HUES64 (cell line): ENCODE results near the gene DGKI. TPM values are rescaled to one million over a fixed set of nuclear protein-coding genes. Genes with fewer than 3 reads are reported as not detected.
A peak's percentile ranks its signal among the peaks of the same experiment; 100 is the strongest.

Experiments used
- H3K27ac ChIP-seq: 2 replicates; pipeline ENCODE4 v1.7.0; 2013; ENCODE audit warnings: low read depth, low read length, inconsistent platforms
- H3K27me3 ChIP-seq: 2 replicates; pipeline ENCODE4 v1.6.1; 2013; ENCODE audit warnings: mild to moderate bottlenecking, low read length; ENCODE audit not compliant: insufficient read depth
- H3K36me3 ChIP-seq: 2 replicates; pipeline ENCODE4 v1.6.1; 2013; ENCODE audit warnings: mild to moderate bottlenecking, low read length; ENCODE audit not compliant: insufficient read depth
- H3K4me1 ChIP-seq: 2 replicates; pipeline ENCODE4 v1.6.1; 2013; ENCODE audit warnings: mild to moderate bottlenecking, low read length, moderate library complexity; ENCODE audit not compliant: insufficient read depth
- H3K4me3 ChIP-seq: 2 replicates; pipeline ENCODE4 v1.5.1; 2013; ENCODE audit warnings: mild to moderate bottlenecking, low read length, moderate library complexity
- H3K9ac ChIP-seq: 2 replicates; pipeline ENCODE4 v1.6.1; 2013; ENCODE audit warnings: mild to moderate bottlenecking, low read depth, low read length
- H3K9me3 ChIP-seq: 2 replicates; pipeline ENCODE4 v1.6.1; 2013; ENCODE audit warnings: low read depth, low read length; ENCODE audit not compliant: insufficient read depth
- WGBS: fragments of 150-250, 120-280 bp; methylation state at CpG from one replicate; pipeline ENCODE4 v1.1.7; 2013; ENCODE audit warnings: missing lambda C conversion rate; 5-methylcytosine and 5-hydroxymethylcytosine counted together
- polyA plus RNA-seq, 2 experiments: library from polyadenylated mRNA; stranded (reverse); fragments of 50-300 nt; gene quantifications; one replicate each; pipeline ENCODE4 v1.2.3, GENCODE V29; 2013

The DGKI gene
- 0.75 TPM for polyA plus RNA-seq (2013, experiment 1 of 2)
- polyA plus RNA-seq (2013, experiment 2 of 2), result 1.1 TPM

DNA sequence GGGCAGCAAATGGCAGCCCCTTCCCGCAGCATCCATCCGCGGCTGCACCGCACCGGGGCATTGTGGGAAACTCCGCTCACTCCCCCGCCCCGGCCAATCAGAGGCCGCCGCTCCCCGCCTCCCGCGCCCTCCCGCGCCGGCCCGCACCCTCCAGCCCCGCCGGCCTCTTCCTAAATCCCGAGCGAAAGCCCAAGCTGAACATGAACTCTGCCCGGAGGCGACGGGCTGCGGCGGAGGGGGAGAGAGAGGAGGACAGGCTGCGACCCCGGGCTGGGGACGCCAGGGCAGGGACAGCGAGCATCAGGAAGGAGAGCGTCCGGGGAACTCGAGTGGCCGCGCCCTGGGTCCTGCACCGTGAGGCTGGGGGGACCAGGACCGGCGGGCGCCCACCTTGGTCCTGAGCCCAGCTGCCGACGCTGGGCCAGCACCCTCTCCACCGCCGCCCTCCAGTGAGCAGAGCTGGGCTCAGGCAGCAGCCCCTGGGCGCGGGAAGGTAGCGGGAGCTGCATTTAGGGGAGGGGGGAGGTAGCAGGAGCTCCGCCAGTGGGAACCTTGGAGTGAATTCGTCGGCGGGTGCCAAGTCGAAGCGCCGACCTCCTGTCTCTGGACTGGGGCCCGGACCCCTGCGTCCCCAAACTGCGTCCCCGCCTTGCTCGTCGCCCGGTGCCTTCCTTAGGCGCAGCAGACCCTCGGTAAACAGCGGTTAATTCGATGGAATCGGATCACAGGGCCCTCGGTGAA, at the start of gene DGKI:
DGKI (minus strand) TSS at position 148 of the 741 bp plus-strand sequence.
- H3K27me3 ChIP-seq, result peaks cover 61% of the 10 kb centered on the region
- H3K4me3 ChIP-seq, result peak within 1 kb of the TSS; percentile 55
- under 1% methylated on average over 66 of the region's 66 CpGs for WGBS
- H3K9me3 ChIP-seq, result no peaks in the 10 kb centered on the region
- H3K36me3 ChIP-seq, result no peaks in the 10 kb centered on the region
- no peak within 1 kb of the TSS for H3K9ac ChIP-seq
- H3K4me1 ChIP-seq, result peaks cover 15% of the 10 kb centered on the region
- no peak within 1 kb of the TSS for H3K27ac ChIP-seq

DNA sequence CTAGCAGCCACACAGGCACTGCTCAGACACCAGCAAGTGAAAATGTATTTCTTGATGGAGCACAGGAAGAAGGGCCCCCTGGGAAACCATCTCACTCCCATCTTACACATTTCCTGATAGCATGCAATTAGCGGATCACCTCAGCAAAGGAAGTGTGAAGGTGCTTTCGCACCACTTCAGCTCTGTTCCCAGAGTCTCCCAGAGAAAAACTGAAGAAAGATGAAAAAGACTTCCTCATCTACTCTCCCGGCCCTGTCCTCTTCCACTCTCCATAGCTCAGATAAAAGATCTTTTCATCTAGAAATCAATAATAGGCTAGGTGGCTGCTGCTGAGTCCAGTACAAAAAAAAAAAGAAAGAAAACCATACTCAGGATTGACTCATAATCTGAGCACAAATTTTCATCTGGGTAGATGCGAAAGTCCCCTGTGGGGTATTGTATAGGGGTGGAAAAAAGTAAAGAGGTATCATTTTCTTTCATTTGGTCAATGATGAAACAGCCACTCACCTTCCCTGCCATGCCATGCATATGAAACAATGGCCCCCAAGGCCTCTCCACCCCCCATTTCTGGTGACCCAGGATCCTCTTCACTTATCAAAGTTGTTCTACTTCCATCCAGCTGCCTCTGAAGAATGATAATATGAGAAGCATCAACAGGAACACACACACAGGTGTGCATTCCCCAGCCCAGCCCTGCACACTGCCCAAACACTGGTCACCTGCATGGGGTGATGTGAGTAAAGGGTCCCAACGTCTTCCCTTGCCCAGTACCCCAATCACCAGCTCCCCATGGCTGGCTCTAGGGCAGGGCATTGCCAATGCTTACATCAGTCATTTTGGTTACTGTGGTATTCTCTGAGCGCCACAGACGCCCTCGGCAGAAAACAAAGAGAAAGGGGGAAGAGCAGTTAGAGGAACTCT, 48.8 kb upstream of the DGKI start:
- Histone ChIP-seq H3K9ac (no peak overlapping the region), H3K27ac (no peak overlapping the region), H3K4me1 (peaks cover 11% of the 10 kb centered on the region), H3K36me3 (peaks cover 75% of the 10 kb centered on the region), H3K27me3 (no peaks in the 10 kb centered on the region), H3K9me3 (no peaks in the 10 kb centered on the region), H3K4me3 (no peak overlapping the region)
- 82% methylated on average over 8 of the region's 8 CpGs for WGBS

DNA sequence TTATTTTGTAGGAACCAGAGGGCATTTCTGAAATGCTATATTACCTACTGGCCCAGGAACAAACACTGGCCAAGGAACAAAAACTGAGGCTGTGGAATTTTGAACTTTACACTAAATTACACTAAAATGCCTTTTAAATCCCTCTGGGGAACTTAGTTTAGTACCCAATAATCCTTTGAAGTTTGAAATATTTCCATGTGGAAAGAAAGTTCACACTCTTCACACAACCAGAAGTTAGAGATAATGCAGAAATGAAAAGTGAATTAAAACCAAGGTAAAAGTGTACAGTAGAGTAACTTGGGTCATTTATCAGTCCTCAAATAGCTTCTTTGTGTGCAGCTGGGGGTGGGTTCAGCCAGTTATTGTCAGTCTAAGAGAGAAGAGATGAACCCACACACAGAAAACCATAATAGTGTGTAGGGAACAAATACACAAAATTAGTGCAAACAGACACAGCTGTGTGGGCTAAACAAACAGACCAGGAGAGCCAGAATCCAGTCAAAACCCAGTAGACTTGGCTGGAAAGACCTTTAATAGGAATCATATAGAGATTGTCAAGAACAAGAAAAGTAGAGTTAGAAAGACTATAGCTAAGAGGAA, 46.5 kb upstream of the DGKI start:
- Histone ChIP-seq H3K27ac (no peak overlapping the region), H3K4me1 (no peaks in the 10 kb centered on the region), H3K9ac (no peak overlapping the region), H3K4me3 (no peak overlapping the region), H3K9me3 (no peaks in the 10 kb centered on the region), H3K36me3 (peaks cover 71% of the 10 kb centered on the region), H3K27me3 (no peaks in the 10 kb centered on the region)

DNA sequence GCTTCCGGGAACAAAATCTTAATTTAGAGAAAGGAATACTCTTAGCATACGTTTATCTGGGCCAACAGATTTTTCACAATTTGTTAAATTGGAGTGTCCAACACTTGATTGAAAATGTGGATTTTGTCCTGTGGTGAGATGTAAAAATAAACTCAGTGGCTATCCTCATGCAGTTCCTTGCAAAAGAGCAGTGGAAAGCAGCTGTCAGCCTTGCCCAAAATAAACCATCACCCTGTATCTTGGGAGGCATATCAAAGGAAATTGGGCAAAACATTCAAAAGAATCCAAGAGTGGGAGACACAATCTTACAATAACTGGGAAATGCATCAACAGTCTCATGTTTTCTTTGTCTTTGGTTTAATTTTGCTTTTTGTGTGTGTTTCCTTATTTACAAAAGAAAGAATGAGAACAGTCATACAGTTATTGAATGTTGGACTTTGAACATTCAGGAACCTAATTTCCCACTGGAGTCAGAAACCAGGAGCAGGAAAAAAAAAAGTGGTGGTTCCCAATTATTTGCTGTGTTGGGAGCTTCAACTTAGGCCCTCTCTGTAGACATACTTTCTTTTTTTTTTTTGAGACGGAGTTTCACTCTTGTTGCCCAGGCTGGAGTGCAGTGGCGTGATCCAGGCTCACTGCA, 44.4 kb upstream of the DGKI start:
- H3K4me1 ChIP-seq, result peaks cover 11% of the 10 kb centered on the region
- WGBS, result 97% methylated on average over 4 of the region's 4 CpGs
- H3K4me3 ChIP-seq, result no peak overlapping the region
- H3K9me3 ChIP-seq, result no peaks in the 10 kb centered on the region
- H3K27me3 ChIP-seq, result no peaks in the 10 kb centered on the region
- no peak overlapping the region for H3K27ac ChIP-seq
- H3K36me3 ChIP-seq, result peaks cover 53% of the 10 kb centered on the region
- no peak overlapping the region for H3K9ac ChIP-seq

DNA sequence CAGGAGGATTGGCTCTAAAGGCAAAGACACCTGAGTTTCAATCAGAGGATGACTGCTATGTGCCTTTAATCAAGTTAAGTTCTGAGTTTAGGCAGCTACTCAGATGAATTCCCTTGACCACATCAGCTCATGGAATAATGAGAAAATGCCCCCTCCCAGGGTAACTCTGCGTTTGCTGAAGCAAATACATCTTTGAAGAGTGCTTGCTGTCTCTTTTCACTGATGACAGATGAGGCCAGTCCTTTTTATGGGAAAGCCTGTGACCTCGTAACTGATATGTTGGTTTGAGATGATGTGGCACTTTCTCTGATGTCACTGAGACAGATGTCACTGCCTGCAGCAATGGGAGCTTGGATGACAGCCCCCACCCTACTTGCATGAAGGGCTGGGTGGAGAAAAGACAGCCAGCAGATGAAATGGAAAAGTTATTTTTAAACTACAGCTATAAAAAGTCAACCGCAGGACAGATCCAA, 43.7 kb upstream of the DGKI start:
- no peaks in the 10 kb centered on the region for H3K9me3 ChIP-seq
- H3K27ac ChIP-seq, result no peak overlapping the region
- no peak overlapping the region for H3K9ac ChIP-seq
- no peaks in the 10 kb centered on the region for H3K27me3 ChIP-seq
- H3K36me3 ChIP-seq, result peaks cover 49% of the 10 kb centered on the region
- no peak overlapping the region for H3K4me3 ChIP-seq
- 96% methylated on average over 2 of the region's 3 CpGs for WGBS
- peaks cover 17% of the 10 kb centered on the region for H3K4me1 ChIP-seq

DNA sequence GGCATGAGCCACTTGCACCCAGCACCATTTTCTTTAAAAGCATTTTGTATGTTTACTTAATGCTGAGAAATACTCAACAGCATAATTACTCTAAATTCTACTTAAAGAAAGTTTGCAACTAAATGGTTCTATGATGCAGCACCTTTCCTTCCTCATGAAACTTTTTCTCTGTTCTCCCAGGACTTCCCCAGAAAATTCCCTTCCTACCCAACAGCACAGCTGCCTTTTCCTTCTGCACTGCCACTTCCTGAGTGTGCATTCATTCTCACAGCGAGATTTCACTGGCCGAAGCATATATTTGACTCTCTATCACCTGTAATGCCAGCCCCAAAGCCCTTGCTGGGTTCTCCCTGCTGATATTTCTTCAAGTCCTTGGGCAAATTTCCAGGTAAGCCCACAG, 41.5 kb upstream of the DGKI start:
- Histone ChIP-seq H3K9ac (no peak overlapping the region), H3K27me3 (no peaks in the 10 kb centered on the region), H3K4me3 (no peak overlapping the region), H3K36me3 (peaks cover 44% of the 10 kb centered on the region), H3K27ac (no peak overlapping the region), H3K9me3 (no peaks in the 10 kb centered on the region), H3K4me1 (peaks cover 17% of the 10 kb centered on the region)
- WGBS, result 90% methylated on average over 2 of the region's 2 CpGs

DNA sequence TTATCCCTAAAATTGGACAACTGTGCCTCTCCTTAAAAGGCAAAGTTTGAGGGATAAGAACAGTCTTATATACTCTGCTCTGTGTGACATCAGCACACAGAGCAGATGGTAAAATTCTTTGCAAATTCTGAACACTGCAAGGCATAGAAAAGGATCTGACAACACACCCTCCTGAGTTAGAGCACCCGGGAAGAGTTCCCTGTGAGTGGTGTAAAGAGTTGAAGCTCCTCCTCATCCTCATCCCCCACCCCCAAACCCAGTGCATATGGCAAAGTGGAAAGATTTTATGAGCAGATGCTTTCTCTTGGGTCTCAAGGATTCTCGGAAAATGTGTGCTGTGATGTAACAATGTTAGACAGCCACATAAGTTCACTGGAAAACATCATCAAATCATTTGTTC, 40.0 kb upstream of the DGKI start:
- Histone ChIP-seq H3K9ac (peak overlapping the region; percentile 14; the same call in 1 of the 2 replicates), H3K9me3 (0 out of 2 replicates have a peak, but pooled peaks cover 3% of the 10 kb centered on the region), H3K27me3 (no peaks in the 10 kb centered on the region), H3K4me3 (no peak overlapping the region), H3K27ac (peak overlapping the region; percentile 64; the same call in 1 of the 2 replicates), H3K4me1 (peaks cover 17% of the 10 kb centered on the region), H3K36me3 (peaks cover 44% of the 10 kb centered on the region)
- WGBS, result 78% methylated on average over 1 of the region's 2 CpGs

DNA sequence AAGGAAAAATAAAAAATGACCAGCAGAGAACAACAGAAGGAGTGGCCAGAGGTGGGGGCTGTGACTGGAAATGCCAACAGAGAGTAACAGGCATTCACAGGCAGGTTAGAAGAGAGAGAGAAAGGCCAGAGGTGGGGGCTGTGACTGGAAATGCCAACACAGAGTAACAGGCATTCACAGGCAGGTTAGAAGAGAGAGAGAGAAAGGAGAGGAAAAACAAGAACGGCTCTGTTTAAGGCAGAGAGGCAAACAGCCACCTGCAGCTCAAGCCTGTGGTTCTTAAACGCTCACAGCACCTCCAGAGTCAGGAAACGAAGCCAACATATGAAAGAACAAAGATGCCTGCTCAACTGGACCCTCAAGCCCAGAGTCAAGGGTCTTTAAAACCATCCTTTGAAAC, 39.5 kb upstream of the DGKI start:
- peaks cover 20% of the 10 kb centered on the region for H3K4me1 ChIP-seq
- H3K27me3 ChIP-seq, result no peaks in the 10 kb centered on the region
- H3K27ac ChIP-seq, result peak overlapping the region; percentile 64
- peaks cover 48% of the 10 kb centered on the region for H3K36me3 ChIP-seq
- 39% methylated on average over 3 of the region's 3 CpGs for WGBS
- 0 out of 2 replicates have a peak, but pooled peaks cover 8% of the 10 kb centered on the region for H3K9me3 ChIP-seq
- no peak overlapping the region for H3K4me3 ChIP-seq
- peak overlapping the region; percentile 14; the same call in 1 of the 2 replicates for H3K9ac ChIP-seq

DNA sequence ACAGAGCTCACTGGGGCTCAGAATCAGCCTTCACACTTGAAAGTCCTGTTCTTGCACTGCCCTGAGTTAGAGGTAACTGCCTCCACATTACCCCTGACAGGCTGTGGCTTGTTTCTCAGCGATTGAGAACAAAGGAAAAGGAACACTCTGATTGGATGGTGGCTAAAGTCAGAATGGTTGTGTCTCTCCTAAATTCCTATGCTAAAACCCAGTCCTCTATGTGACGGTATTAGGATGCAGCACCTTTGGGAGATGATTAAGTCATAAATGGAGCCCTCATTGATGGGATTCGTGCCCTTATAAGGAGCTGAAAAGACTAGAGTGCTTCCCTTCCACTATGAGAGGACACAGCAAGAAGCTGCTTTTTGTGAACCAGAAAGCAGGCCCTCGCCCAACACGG, 38.9 kb upstream of the DGKI start:
- Histone ChIP-seq H3K4me1 (peaks cover 26% of the 10 kb centered on the region), H3K36me3 (peaks cover 52% of the 10 kb centered on the region), H3K4me3 (no peak overlapping the region), H3K9me3 (0 out of 2 replicates have a peak, but pooled peaks cover 8% of the 10 kb centered on the region), H3K27me3 (no peaks in the 10 kb centered on the region), H3K27ac (peak overlapping the region; percentile 64), H3K9ac (peak overlapping the region; percentile 14; the same call in 1 of the 2 replicates)
- WGBS, result 92% methylated on average over 5 of the region's 5 CpGs

DNA sequence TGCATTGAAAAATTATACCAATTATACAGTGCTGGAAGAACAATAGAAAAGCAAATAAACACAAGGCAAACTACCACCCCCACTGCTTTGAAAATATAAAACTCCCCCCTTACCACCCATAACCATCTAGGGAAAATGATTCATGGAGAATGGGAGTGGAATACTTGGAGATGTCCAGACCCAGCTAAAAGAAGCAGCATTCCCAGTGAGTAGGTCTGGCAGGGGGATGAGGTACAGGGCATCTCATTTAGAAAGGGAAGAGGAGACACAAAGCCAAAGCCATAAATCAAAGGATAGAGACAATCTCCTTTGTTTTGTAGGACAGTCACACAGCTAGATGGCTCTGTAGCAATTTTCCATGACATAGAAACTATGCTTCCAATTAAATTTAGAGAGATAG, 36.0 kb upstream of the DGKI start:
- Histone ChIP-seq H3K27ac (peak overlapping the region; percentile 11; the same call in 1 of the 2 replicates), H3K4me1 (peaks cover 54% of the 10 kb centered on the region), H3K27me3 (no peaks in the 10 kb centered on the region), H3K9me3 (0 out of 2 replicates have a peak, but pooled peaks cover 8% of the 10 kb centered on the region), H3K36me3 (peaks cover 54% of the 10 kb centered on the region), H3K9ac (no peak overlapping the region), H3K4me3 (no peak overlapping the region)
